Effector CD4-positive, alpha-beta T cell (primary cell): ENCODE data around the gene PEX6.
"Not testable (repeated sequence)": the region's sequence is repeated elsewhere in the genome, so short reads cannot be mapped to it uniquely, and the experiment has no call there.

Experiments
- DNase-seq: peaks from one replicate; pipeline ENCODE4 v3.0.0-alpha.2; 2020
- total RNA-seq: gene quantifications from one replicate; lab custom pipeline; 2026; lab: John Stamatoyannopoulos, UW

Gene PEX6
- total RNA-seq = 47.7 reads per million, percentile 67 among the genes with 10 or more reads in this experiment

- DNase-seq = peak; percentile 94
Observed at GRCh38 chr6:42978839-42979522, at the start of gene PEX6. Gene PEX6, minus strand, starts transcription at chr6:42979181. Its CDS starts 31 bp downstream, at chr6:42979150.

GRCh38 chr6:43026365-43026764 lies 47.4 kb upstream of the PEX6 start:
- DNase-seq = no peak

- DNase-seq = no peak
Observed at GRCh38 chr6:43024436-43024835, 45.5 kb upstream of the PEX6 start.

- peak; percentile 53 for DNase-seq
Observed at GRCh38 chr6:43021270-43022047, 42.5 kb upstream of the PEX6 start, which contains the start of gene RRP36. Gene RRP36, plus strand, starts transcription at chr6:43021623. Its CDS starts 32 bp downstream, at chr6:43021655.

GRCh38 chr6:43020847-43021246 lies 41.9 kb upstream of the PEX6 start:
- no peak for DNase-seq

- no peak for DNase-seq
Observed at GRCh38 chr6:43020052-43020705, 41.2 kb upstream of the PEX6 start.

- DNase-seq = no peak
Observed at GRCh38 chr6:43019152-43019551, 40.2 kb upstream of the PEX6 start.

- no peak for DNase-seq
Observed at GRCh38 chr6:43016943-43017334, 38.0 kb upstream of the PEX6 start.

- no peak for DNase-seq
Observed at GRCh38 chr6:43016176-43016942, 37.4 kb upstream of the PEX6 start.

GRCh38 chr6:43014434-43014909 lies 35.5 kb upstream of the PEX6 start:
- no peak for DNase-seq

- peak; percentile 96 for DNase-seq
Observed at GRCh38 chr6:43013843-43014433, 35.0 kb upstream of the PEX6 start, which contains the start of the genes KLHDC3 and MEA1. Gene KLHDC3, plus strand, starts transcription at chr6:43014249. Its CDS starts 2,944 bp downstream, at chr6:43017193. Gene MEA1, minus strand, starts transcription at chr6:43013946. Its CDS starts 133 bp downstream, at chr6:43013813.

- DNase-seq = no peak
Observed at GRCh38 chr6:43013097-43013842, 34.3 kb upstream of the PEX6 start.

- no peak for DNase-seq
Observed at GRCh38 chr6:43012364-43012763, 33.4 kb upstream of the PEX6 start.

- no peak for DNase-seq
Observed at GRCh38 chr6:43011207-43011606, 32.2 kb upstream of the PEX6 start.

- DNase-seq = no peak
Observed at GRCh38 chr6:43009124-43009523, 30.1 kb upstream of the PEX6 start.

- no peak for DNase-seq
Observed at GRCh38 chr6:43007126-43007525, 28.1 kb upstream of the PEX6 start.

GRCh38 chr6:43006251-43006650 lies 27.3 kb upstream of the PEX6 start:
- no peak for DNase-seq

GRCh38 chr6:43005844-43006243 lies 26.9 kb upstream of the PEX6 start:
- no peak for DNase-seq

- no peak for DNase-seq
Observed at GRCh38 chr6:43001843-43002242, 22.9 kb upstream of the PEX6 start.

GRCh38 chr6:42998205-42998604 lies 19.2 kb upstream of the PEX6 start:
- DNase-seq = not testable (repeated sequence)

- DNase-seq = no peak
Observed at GRCh38 chr6:42996513-42996912, 17.5 kb upstream of the PEX6 start.
